Measurements from ENCODE around the gene PDE6G. TPM values are rescaled to one million over a fixed set of nuclear protein-coding genes. Genes with fewer than 3 reads are reported as not detected.

PDE6G gene
- total and polyA plus RNA-seq, 2 of the 13 experiments (the other 11 are each of a cell fraction or from before 2014, with no cell fraction given), result 1.4 to 6.7 TPM

DNA sequence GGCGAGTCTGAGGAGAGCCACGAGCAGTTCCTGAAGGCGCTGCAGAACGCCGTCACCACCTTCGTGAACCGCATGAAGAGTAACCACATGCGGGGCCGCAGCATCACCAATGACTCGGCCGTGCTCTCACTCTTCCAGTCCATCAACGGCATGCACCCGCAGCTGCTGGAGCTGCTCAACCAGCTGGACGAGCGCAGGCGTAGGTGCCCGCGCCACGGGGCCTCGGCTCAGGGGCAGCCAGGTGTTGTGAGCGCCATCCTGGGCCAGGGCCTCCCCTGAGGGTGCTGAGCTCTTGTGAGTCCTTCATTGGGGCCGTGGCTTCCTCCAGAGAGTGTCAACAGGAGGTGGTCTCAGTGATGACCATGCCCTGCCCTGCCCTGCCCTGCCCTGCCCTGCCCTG lies 39.5 kb upstream of the PDE6G start:
- peaks cover 3% of the 10 kb centered on the region for H4K20me1 ChIP-seq (ENCODE audit: insufficient read depth, low read length)
- H3K79me2 ChIP-seq (ENCODE audit: insufficient read depth, low read length), result peaks cover 13% of the 10 kb centered on the region
- intact Hi-C loops (cut with micrococcal nuclease; ENCODE audit: unreplicated experiment), result no loop called here
- no peak overlapping the region for H3K27ac ChIP-seq (ENCODE audit: extremely low read length, insufficient read depth, low read length)
- ATAC-seq (peak; percentile 3; the same call in 2 of the 3 replicates), FAIRE-seq (no peak), DNase-seq (ENCODE audit: low spot score) (no peak)
- no peak overlapping the region for H3K9ac ChIP-seq (ENCODE audit: insufficient read depth, low read depth, low read length)
- ChIA-PET CTCF (ENCODE audit: low intra/inter-chr PET ratio, low total read pairs) (no interaction called here), POLR2A (interaction anchor here (1.3 to 2.1 kb wide), 2 partner anchors 12 to 18 kb away, joined by 5 to 16 read pairs; partner anchors contain the start of genes ARL16 and HGS)
- H3K4me3 ChIP-seq (replicated peaks in 1 of 3; ENCODE audit: insufficient read depth in 1 of 3, low read depth in 2 of 3, low read length in 3 of 3), result no peak overlapping the region
- no peak overlapping the region for H2AFZ ChIP-seq (ENCODE audit: low read length)
- WGBS (ENCODE audit: low lambda C conversion rate), result 96% methylated on average over 20 of the region's 22 CpGs
- H3K4me1 ChIP-seq (ENCODE audit: insufficient read depth, low read length), result peaks cover 3% of the 10 kb centered on the region
- no peaks in the 10 kb centered on the region for H3K9me3 ChIP-seq (ENCODE audit: low read length)
- no peak overlapping the region for H3K4me2 ChIP-seq (ENCODE audit: low read depth, low read length)
- H3K36me3 ChIP-seq (replicated peaks in 1 of 2; ENCODE audit: control insufficient read depth in 1 of 2, insufficient read depth in 2 of 2, low read length in 2 of 2), result peaks cover 58 to 75% of the 10 kb centered on the region in 2 experiments
- no TSS peak for BruUV-seq (replicated peaks)
- TF ChIP-seq AGO2 (optimal IDR thresholded peaks at IDR 0.05; ENCODE audit: low read depth, low read length), result peak; percentile 67
- TF ChIP-seq, protein P1, sequence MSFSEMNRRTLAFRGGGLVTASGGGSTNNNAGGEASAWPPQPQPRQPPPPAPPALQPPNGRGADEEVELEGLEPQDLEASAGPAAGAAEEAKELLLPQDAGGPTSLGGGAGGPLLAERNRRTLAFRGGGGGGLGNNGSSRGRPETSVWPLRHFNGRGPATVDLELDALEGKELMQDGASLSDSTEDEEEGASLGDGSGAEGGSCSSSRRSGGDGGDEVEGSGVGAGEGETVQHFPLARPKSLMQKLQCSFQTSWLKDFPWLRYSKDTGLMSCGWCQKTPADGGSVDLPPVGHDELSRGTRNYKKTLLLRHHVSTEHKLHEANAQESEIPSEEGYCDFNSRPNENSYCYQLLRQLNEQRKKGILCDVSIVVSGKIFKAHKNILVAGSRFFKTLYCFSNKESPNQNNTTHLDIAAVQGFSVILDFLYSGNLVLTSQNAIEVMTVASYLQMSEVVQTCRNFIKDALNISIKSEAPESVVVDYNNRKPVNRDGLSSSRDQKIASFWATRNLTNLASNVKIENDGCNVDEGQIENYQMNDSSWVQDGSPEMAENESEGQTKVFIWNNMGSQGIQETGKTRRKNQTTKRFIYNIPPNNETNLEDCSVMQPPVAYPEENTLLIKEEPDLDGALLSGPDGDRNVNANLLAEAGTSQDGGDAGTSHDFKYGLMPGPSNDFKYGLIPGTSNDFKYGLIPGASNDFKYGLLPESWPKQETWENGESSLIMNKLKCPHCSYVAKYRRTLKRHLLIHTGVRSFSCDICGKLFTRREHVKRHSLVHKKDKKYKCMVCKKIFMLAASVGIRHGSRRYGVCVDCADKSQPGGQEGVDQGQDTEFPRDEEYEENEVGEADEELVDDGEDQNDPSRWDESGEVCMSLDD (CRISPR knock-in tag; IDR thresholded peaks at IDR 0.05; ENCODE audit: borderline replicate concordance), result no peak
- TF ChIP-seq POLR2A (IDR thresholded peaks at IDR 0.05; ENCODE audit: insufficient read depth in 1 of 2, low read depth in 2 of 2, low read length in 2 of 2), result 0 out of 4 replicates have a peak, but pooled peaks of 1 of the 2 experiments have one; percentile 39
- TF ChIP-seq ZNF589 (CRISPR knock-in tag; conservative IDR thresholded peaks at IDR 0.05), result 0 out of 2 replicates have a peak, but pooled peaks have one; percentile 25
- peak; percentile 47; the same call in 1 of the 2 replicates for TF ChIP-seq ZNF451 (CRISPR knock-in tag; IDR thresholded peaks at IDR 0.05)
- peak; percentile 48; the same call in 1 of the 2 replicates for TF ChIP-seq ZC3H13 (CRISPR knock-in tag; IDR thresholded peaks at IDR 0.05)
- peak; percentile 48 for TF ChIP-seq RBFOX2 (IDR thresholded peaks at IDR 0.05; ENCODE audit: low read depth, low read length)
- TF ChIP-seq, protein P2, sequence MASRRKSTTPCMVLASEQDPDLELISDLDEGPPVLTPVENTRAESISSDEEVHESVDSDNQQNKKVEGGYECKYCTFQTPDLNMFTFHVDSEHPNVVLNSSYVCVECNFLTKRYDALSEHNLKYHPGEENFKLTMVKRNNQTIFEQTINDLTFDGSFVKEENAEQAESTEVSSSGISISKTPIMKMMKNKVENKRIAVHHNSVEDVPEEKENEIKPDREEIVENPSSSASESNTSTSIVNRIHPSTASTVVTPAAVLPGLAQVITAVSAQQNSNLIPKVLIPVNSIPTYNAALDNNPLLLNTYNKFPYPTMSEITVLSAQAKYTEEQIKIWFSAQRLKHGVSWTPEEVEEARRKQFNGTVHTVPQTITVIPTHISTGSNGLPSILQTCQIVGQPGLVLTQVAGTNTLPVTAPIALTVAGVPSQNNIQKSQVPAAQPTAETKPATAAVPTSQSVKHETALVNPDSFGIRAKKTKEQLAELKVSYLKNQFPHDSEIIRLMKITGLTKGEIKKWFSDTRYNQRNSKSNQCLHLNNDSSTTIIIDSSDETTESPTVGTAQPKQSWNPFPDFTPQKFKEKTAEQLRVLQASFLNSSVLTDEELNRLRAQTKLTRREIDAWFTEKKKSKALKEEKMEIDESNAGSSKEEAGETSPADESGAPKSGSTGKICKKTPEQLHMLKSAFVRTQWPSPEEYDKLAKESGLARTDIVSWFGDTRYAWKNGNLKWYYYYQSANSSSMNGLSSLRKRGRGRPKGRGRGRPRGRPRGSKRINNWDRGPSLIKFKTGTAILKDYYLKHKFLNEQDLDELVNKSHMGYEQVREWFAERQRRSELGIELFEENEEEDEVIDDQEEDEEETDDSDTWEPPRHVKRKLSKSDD (CRISPR knock-in tag; IDR thresholded peaks at IDR 0.05; ENCODE audit: low read depth), result no peak
- H3K27me3 ChIP-seq (ENCODE audit: control insufficient read depth in 1 of 2, insufficient read depth in 2 of 2, low read length in 2 of 2), result no peaks in the 10 kb centered on the region; a peak in 1 of 5 replicates
- in situ Hi-C loops (cut with HindIII; ENCODE audit: extremely low pct_ligation_motif_present, low pct_unique_long_range_greater_than_20kb), result no loop called here
